ENCODE measurements around the gene PRDM13. TPM values are rescaled to one million over a fixed set of nuclear protein-coding genes. Genes with fewer than 3 reads are reported as not detected.
"Not testable (repeated sequence)": the region's sequence is repeated elsewhere in the genome, so short reads cannot be mapped to it uniquely, and the experiment has no call there.

Gene PRDM13
- total RNA-seq, 1 donor from 2014 or later: not detected

DNA sequence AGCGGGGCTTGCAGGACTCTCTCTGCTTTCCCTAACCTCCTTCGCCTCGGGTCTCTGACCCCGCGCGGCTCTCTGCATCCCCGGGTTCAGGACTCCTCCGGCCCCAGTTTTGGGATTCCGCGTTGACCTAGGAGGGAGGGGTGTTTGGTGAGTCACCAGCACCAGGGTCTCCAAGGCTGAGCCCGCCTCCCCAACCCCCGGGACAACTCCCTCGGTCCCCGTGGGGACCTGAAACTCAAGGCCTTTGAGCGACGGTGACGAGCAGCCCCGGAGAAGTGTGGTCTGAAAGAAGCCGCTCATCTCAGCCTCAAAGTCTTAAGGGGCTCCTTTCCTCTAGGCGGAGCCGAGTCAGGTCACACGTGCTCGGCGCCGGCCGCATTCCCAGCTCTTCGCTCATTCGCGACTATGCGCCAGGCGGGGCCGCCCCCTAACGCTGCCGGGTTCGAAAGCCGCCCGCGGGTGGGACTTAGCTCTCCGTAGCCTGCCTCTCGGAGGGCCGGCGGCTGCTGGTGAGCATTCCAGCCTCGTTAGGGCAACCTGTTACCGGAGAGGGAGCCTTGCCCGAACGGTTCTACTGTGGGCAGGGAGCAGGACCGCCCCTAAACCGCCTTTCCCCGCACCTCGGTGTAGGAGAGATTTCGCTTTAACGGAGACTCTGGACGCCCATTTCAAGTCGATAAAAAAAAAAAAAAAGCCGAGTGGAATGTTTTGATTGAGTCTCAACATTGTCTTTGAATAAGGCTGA is 3.0 kb upstream of the PRDM13 start:
- DNase-seq (ENCODE audit: low spot score): no peak

GRCh38 chr6:99604166-99605073 is 2.2 kb upstream of the PRDM13 start:
- DNase-seq (ENCODE audit: low spot score): no peak

GRCh38 chr6:99605074-99605734 is 1.4 kb upstream of the PRDM13 start:
- no peak for DNase-seq (ENCODE audit: low spot score)

- no peak for DNase-seq (ENCODE audit: low spot score)
Observed at GRCh38 chr6:99605911-99606655, 550 bp upstream of the PRDM13 start.

DNA sequence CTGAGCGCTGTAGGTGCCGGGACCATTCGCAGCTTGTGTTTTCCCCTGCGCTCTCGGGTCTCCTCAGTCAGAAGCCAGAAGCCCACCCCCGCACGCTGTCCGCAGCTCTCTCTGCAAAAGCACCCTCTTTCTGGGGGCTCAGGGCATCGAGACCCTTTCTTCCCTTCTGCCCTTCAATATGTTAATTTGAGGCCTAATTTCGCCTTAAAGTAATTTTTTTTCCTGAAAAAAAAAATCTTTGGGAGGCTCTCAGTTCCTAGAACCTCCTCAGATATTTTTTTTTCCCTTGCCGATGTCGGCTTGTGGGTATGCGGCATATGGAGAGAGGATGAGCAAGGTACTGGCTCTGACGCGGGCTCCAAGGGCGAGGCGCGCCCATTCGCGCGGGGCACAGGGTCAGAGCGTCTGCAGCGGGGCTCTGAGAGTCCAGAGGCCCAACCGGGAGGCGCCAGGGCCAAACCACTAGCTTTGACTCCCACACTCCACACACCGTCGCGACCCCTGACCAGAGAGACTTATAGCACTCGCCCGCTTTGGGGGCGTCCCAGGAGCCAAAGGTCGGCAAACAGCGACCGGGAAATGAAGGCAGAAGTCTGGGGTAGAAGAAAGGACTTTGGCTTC is 893 bp downstream of the PRDM13 start:
- no peak for DNase-seq (ENCODE audit: low spot score)

- DNase-seq (ENCODE audit: low spot score): no peak
Observed at GRCh38 chr6:99608059-99608885, 1.6 kb downstream of the PRDM13 start.

- no peak for DNase-seq (ENCODE audit: low spot score)
Observed at GRCh38 chr6:99608886-99609482, 2.4 kb downstream of the PRDM13 start.

- DNase-seq (ENCODE audit: low spot score): no peak
Observed at GRCh38 chr6:99609905-99610489, 3.4 kb downstream of the PRDM13 start.

- no peak for DNase-seq (ENCODE audit: low spot score)
Observed at GRCh38 chr6:99611148-99611547, 4.5 kb downstream of the PRDM13 start.

GRCh38 chr6:99612551-99613408 is 6.1 kb downstream of the PRDM13 start:
- no peak for DNase-seq (ENCODE audit: low spot score)

DNA sequence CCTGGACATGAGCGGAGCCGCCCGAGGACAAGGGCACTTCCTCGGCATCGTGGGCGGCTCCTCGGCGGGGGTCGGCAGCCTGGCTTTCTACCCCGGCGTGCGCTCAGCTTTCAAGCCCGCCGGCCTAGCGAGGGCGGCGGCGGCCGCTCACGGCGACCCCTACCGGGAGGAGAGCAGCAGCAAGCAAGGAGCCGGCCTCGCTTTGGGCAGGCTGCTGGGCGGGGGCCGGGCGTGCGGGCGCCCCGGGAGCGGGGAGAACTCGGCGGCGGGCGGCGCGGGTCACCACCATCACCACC is 6.7 kb downstream of the PRDM13 start:
- no peak for DNase-seq (ENCODE audit: low spot score)

DNA sequence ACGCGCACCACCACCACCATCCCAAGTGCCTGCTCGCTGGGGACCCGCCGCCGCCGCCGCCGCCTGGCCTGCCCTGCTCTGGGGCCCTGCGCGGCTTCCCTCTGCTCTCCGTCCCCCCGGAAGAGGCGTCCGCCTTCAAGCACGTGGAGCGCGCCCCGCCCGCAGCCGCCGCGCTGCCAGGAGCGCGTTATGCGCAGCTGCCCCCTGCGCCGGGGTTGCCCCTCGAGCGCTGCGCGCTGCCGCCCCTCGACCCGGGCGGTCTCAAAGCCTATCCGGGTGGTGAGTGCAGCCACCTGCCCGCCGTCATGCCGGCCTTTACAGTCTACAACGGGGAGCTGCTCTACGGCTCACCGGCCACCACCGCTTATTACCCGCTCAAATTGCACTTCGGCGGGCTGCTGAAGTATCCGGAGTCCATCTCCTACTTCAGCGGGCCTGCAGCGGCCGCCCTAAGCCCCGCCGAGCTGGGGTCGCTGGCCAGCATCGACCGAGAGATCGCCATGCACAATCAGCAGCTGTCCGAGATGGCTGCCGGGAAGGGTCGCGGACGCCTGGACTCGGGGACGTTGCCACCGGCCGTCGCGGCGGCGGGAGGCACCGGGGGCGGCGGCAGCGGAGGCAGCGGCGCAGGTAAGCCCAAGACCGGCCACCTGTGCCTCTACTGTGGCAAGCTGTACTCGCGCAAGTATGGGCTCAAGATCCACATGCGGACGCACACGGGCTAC is 7.2 kb downstream of the PRDM13 start:
- DNase-seq (ENCODE audit: low spot score): no peak

GRCh38 chr6:99614430-99615186 is 8.0 kb downstream of the PRDM13 start:
- DNase-seq (ENCODE audit: low spot score): no peak

DNA sequence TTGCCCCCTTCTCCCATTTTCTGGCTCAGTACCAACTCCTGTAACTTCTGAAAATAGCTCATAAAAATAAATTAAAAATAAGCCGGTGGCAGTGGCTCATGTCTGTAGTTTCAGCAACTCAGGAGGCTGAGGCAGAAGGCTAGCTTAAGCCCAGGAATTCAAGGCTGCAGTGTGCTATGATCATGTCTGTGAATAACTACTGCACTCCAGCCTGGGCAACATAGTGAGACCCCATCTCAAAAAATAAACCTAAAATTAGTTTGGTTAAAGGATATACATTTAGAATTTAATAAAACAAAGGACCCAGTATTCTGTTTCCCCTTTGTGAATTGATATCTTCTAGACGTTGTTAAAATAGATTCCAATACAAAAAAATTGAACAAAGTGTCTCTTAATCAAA is 10.5 kb downstream of the PRDM13 start:
- DNase-seq (ENCODE audit: low spot score): no peak

DNA sequence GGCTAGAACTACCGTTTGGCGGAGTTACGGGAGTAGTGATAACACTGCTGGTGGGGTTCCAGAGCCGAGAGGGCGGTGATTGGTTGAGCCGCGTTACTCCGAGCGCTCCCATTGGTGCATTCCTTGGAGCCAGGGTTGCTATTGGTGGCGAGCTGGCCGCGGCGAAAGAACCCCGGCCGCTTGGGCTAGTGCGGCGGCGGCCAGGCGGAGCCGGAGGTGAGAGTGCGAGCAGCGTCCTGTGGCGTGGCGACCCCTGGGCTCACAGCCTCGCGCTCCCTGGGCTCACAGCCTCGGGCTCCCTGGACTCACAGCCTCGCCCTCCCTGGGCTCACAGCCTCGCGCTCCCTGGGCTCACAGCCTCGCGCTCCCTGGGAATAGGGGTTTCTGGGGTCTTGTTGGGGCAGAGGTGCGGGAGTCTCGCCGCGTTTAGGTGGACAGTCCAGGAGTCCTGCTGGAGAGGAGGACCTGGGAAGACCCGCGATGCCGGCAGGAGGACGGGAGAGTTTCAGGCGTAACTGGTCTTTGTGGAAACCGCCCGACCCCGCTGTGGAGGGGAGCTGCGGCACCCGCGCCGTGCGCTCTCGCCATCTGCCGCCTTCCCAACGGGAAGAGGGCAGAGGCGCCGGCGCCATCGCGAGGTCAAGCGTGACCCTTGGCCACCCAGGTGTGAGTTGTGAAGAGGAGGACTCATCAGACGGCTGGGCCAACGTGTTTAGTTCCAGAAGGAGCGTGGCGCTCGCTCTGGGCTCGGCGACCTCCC is 12.2 kb downstream of the PRDM13 start:
- no peak for DNase-seq (ENCODE audit: low spot score)

DNA sequence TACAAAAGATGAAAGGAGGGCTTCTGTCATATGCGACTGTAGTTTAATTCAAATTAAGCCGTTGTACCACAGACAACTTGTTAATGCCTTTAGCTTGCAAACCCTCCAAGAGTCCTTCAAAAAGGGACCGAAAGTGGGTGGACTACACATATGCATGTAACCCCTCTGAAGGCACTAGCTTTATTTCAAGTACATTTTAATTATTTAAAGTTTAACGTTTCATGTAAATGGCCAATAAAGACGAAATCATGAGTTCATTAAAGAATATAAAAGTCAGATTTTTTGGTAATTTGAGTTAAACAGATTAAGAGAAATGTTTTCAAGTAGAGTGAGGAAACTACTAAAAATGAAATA is 12.8 kb downstream of the PRDM13 start:
- DNase-seq (ENCODE audit: low spot score): no peak

GRCh38 chr6:99622044-99622443 is 15.4 kb downstream of the PRDM13 start:
- not testable (repeated sequence) for DNase-seq (ENCODE audit: low spot score)
